Measurements from ENCODE around the gene ARL6IP6.

GRCh38 chr2:152723918-152724317 is 5.5 kb downstream of the ARL6IP6 start:
- TF ChIP-seq, protein P1, sequence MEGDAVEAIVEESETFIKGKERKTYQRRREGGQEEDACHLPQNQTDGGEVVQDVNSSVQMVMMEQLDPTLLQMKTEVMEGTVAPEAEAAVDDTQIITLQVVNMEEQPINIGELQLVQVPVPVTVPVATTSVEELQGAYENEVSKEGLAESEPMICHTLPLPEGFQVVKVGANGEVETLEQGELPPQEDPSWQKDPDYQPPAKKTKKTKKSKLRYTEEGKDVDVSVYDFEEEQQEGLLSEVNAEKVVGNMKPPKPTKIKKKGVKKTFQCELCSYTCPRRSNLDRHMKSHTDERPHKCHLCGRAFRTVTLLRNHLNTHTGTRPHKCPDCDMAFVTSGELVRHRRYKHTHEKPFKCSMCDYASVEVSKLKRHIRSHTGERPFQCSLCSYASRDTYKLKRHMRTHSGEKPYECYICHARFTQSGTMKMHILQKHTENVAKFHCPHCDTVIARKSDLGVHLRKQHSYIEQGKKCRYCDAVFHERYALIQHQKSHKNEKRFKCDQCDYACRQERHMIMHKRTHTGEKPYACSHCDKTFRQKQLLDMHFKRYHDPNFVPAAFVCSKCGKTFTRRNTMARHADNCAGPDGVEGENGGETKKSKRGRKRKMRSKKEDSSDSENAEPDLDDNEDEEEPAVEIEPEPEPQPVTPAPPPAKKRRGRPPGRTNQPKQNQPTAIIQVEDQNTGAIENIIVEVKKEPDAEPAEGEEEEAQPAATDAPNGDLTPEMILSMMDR (IDR thresholded peaks at IDR 0.05), result no peak
- TF ChIP-seq EP300 (IDR thresholded peaks at IDR 0.05) (no peak), POLR2AphosphoS5 (IDR thresholded peaks at IDR 0.05) (no peak), POLR2A (IDR thresholded peaks at IDR 0.05) (no peak)
